Measurements from ENCODE around the gene DLX2. TPM values are rescaled to one million over a fixed set of nuclear protein-coding genes. Genes with fewer than 3 reads are reported as not detected.

Gene DLX2
- total RNA-seq, 4 donors from 2014 or later = not detected

- ATAC-seq = no peak
- H3K4me3 ChIP-seq = peak overlapping the region in 1 of 2 donors; percentile 51
- no peaks in the 10 kb centered on the region for H3K36me3 ChIP-seq
- no peak overlapping the region for H3K27ac ChIP-seq
- H3K27me3 ChIP-seq = peaks cover 100% of the 10 kb centered on the region
- peaks cover 0 to 71% (median 30%) of the 10 kb centered on the region in 3 donors for H3K4me1 ChIP-seq
- no peaks in the 10 kb centered on the region for H3K9me3 ChIP-seq
- 1 to 8% methylated on average over 9 to 15 of the region's 31 CpGs for WGBS, 2 donors (ENCODE audit: low coverage in 1 of 2)
- TF ChIP-seq EP300 (IDR thresholded peaks at IDR 0.05) (no peak), CTCF (IDR thresholded peaks at IDR 0.05) (no peak), POLR2A (IDR thresholded peaks at IDR 0.05) (no peak), POLR2AphosphoS5 (IDR thresholded peaks at IDR 0.05) (no peak)
These were observed 15.4 kb downstream of the DLX2 start for GRCh38 chr2:172087207-172087779.

GRCh38 chr2:172086241-172087206 is 16.2 kb downstream of the DLX2 start:
- Histone ChIP-seq H3K27ac (no peak overlapping the region), H3K4me3 (peak overlapping the region in 1 of 2 donors; percentile 51), H3K27me3 (peaks cover 100% of the 10 kb centered on the region), H3K36me3 (no peaks in the 10 kb centered on the region), H3K9me3 (no peaks in the 10 kb centered on the region), H3K4me1 (peaks cover 0 to 71% (median 30%) of the 10 kb centered on the region in 3 donors)
- WGBS, 2 donors (ENCODE audit: low coverage in 1 of 2) = 5 to 7% methylated on average over 24 to 38 of the region's 54 CpGs
- no peak for TF ChIP-seq POLR2AphosphoS5 (IDR thresholded peaks at IDR 0.05)
- no peak for TF ChIP-seq POLR2A (IDR thresholded peaks at IDR 0.05)
- TF ChIP-seq EP300 (IDR thresholded peaks at IDR 0.05) = no peak
- no peak for TF ChIP-seq CTCF (IDR thresholded peaks at IDR 0.05)
- ATAC-seq = no peak

GRCh38 chr2:172085460-172086159 is 17.1 kb downstream of the DLX2 start, which contains the start of gene DLX1:
Gene DLX1, plus strand, starts transcription at chr2:172085507. Its CDS starts 171 bp downstream, at chr2:172085678.
- Histone ChIP-seq H3K9me3 (peaks cover 0 to 8% (median 0%) of the 10 kb centered on the region in 3 donors), H3K27ac (peak within 1 kb of the TSS in 1 of 4 donors; percentile 37), H3K4me3 (peak within 1 kb of the TSS in 1 of 2 donors; percentile 51), H3K4me1 (peaks cover 0 to 68% (median 30%) of the 10 kb centered on the region in 3 donors), H3K36me3 (no peaks in the 10 kb centered on the region), H3K27me3 (peaks cover 100% of the 10 kb centered on the region)
- 0 to 3% methylated on average over 1 to 12 of the region's 34 CpGs for WGBS, 2 donors (ENCODE audit: low coverage in 1 of 2)
- ATAC-seq = peak; percentile 12
- TF ChIP-seq POLR2AphosphoS5 (IDR thresholded peaks at IDR 0.05) = no peak
- TF ChIP-seq CTCF (IDR thresholded peaks at IDR 0.05) = no peak
- TF ChIP-seq POLR2A (IDR thresholded peaks at IDR 0.05) = no peak
- no peak for TF ChIP-seq EP300 (IDR thresholded peaks at IDR 0.05)

- no peak for TF ChIP-seq CTCF (IDR thresholded peaks at IDR 0.05)
- peak; percentile 30 for TF ChIP-seq POLR2AphosphoS5 (IDR thresholded peaks at IDR 0.05)
- WGBS, 2 donors (ENCODE audit: low coverage in 1 of 2) = 0% methylated on average over 2 of the region's 76 CpGs; no CpG with 5 or more reads in 1 of the 2 donors
- Histone ChIP-seq H3K4me1 (peaks cover 0 to 65% (median 30%) of the 10 kb centered on the region in 3 donors), H3K27me3 (peaks cover 100% of the 10 kb centered on the region), H3K9me3 (peaks cover 0 to 13% (median 0%) of the 10 kb centered on the region in 3 donors), H3K36me3 (no peaks in the 10 kb centered on the region), H3K27ac (peak overlapping the region in 1 of 4 donors; percentile 37), H3K4me3 (peak overlapping the region in 1 of 2 donors; percentile 51)
- peak; percentile 80 for ATAC-seq
These were observed 17.8 kb downstream of the DLX2 start for GRCh38 chr2:172084645-172085459.

All from gastroesophageal sphincter (tissue), 4 donors.